Measurements from ENCODE around the gene EPB41L2. TPM values are rescaled to one million over a fixed set of nuclear protein-coding genes. Genes with fewer than 3 reads are reported as not detected.

Gene EPB41L2
- total RNA-seq, 1 donor from 2014 or later = 16.5 TPM

GRCh38 chr6:130966344-130966980, 96.6 kb downstream of the EPB41L2 start:
- intact Hi-C loops (cut with micrococcal nuclease) = no loop called here
- H3K27ac Mint-ChIP-seq = no peak overlapping the region
- DNase-seq = no peak
- no peaks in the 10 kb centered on the region for H3K36me3 Mint-ChIP-seq (ENCODE audit: low read depth)
- no peaks in the 10 kb centered on the region for H3K4me1 Mint-ChIP-seq
- H3K4me3 Mint-ChIP-seq = no peak overlapping the region
- H3K27me3 Mint-ChIP-seq = no peaks in the 10 kb centered on the region
- no peaks in the 10 kb centered on the region for H3K9me3 Mint-ChIP-seq

- intact Hi-C loops (cut with micrococcal nuclease) = no loop called here
- H3K27me3 Mint-ChIP-seq = no peaks in the 10 kb centered on the region
- no peaks in the 10 kb centered on the region for H3K4me1 Mint-ChIP-seq
- H3K9me3 Mint-ChIP-seq = no peaks in the 10 kb centered on the region
- H3K36me3 Mint-ChIP-seq (ENCODE audit: low read depth) = no peaks in the 10 kb centered on the region
- DNase-seq = no peak
- H3K4me3 Mint-ChIP-seq = no peak overlapping the region
- no peak overlapping the region for H3K27ac Mint-ChIP-seq
These were observed 97.4 kb downstream of the EPB41L2 start for GRCh38 chr6:130965656-130966055.

GRCh38 chr6:130964808-130965604, 98.0 kb downstream of the EPB41L2 start:
- no peaks in the 10 kb centered on the region for H3K27me3 Mint-ChIP-seq
- H3K36me3 Mint-ChIP-seq (ENCODE audit: low read depth) = no peaks in the 10 kb centered on the region
- DNase-seq = no peak
- H3K4me3 Mint-ChIP-seq = no peak overlapping the region
- H3K4me1 Mint-ChIP-seq = no peaks in the 10 kb centered on the region
- intact Hi-C loops (cut with micrococcal nuclease) = no loop called here
- H3K9me3 Mint-ChIP-seq = no peaks in the 10 kb centered on the region
- no peak overlapping the region for H3K27ac Mint-ChIP-seq

- Mint-ChIP-seq H3K27me3 (no peaks in the 10 kb centered on the region), H3K27ac (no peak overlapping the region), H3K4me3 (no peak overlapping the region), H3K9me3 (no peaks in the 10 kb centered on the region), H3K4me1 (no peaks in the 10 kb centered on the region), H3K36me3 (ENCODE audit: low read depth) (no peaks in the 10 kb centered on the region)
- intact Hi-C loops (cut with micrococcal nuclease) = no loop called here
- no peak for DNase-seq
These were observed 98.8 kb downstream of the EPB41L2 start for GRCh38 chr6:130964289-130964688.

GRCh38 chr6:130962966-130963365, 100.1 kb downstream of the EPB41L2 start:
- no peak overlapping the region for H3K4me3 Mint-ChIP-seq
- DNase-seq = no peak
- no peaks in the 10 kb centered on the region for H3K4me1 Mint-ChIP-seq
- H3K36me3 Mint-ChIP-seq (ENCODE audit: low read depth) = no peaks in the 10 kb centered on the region
- H3K9me3 Mint-ChIP-seq = no peaks in the 10 kb centered on the region
- intact Hi-C loops (cut with micrococcal nuclease) = no loop called here
- no peaks in the 10 kb centered on the region for H3K27me3 Mint-ChIP-seq
- H3K27ac Mint-ChIP-seq = no peak overlapping the region

- intact Hi-C loops (cut with micrococcal nuclease) = no loop called here
These were observed 101.9 kb downstream of the EPB41L2 start for GRCh38 chr6:130961148-130961547.

GRCh38 chr6:130959951-130960350, 103.1 kb downstream of the EPB41L2 start:
- intact Hi-C loops (cut with micrococcal nuclease) = no loop called here
- DNase-seq = no peak
- no peaks in the 10 kb centered on the region for H3K36me3 Mint-ChIP-seq (ENCODE audit: low read depth)
- H3K9me3 Mint-ChIP-seq = no peaks in the 10 kb centered on the region
- H3K27ac Mint-ChIP-seq = no peak overlapping the region
- H3K4me3 Mint-ChIP-seq = no peak overlapping the region
- no peaks in the 10 kb centered on the region for H3K4me1 Mint-ChIP-seq
- H3K27me3 Mint-ChIP-seq = no peaks in the 10 kb centered on the region

More at GRCh38 chr6:130961148-130961547, 101.9 kb downstream of the EPB41L2 start:
- Mint-ChIP-seq H3K4me3 (no peak overlapping the region), H3K4me1 (no peaks in the 10 kb centered on the region), H3K27me3 (no peaks in the 10 kb centered on the region), H3K27ac (no peak overlapping the region), H3K9me3 (no peaks in the 10 kb centered on the region), H3K36me3 (ENCODE audit: low read depth) (no peaks in the 10 kb centered on the region)
- no peak for DNase-seq

GRCh38 chr6:130958468-130958867, 104.6 kb downstream of the EPB41L2 start:
- Mint-ChIP-seq H3K4me1 (no peaks in the 10 kb centered on the region), H3K27ac (no peak overlapping the region), H3K9me3 (no peaks in the 10 kb centered on the region), H3K36me3 (ENCODE audit: low read depth) (no peaks in the 10 kb centered on the region), H3K27me3 (no peaks in the 10 kb centered on the region), H3K4me3 (no peak overlapping the region)
- intact Hi-C loops (cut with micrococcal nuclease) = no loop called here
- DNase-seq = no peak

GRCh38 chr6:130955755-130956154, 107.3 kb downstream of the EPB41L2 start:
- intact Hi-C loops (cut with micrococcal nuclease) = no loop called here
- no peaks in the 10 kb centered on the region for H3K4me1 Mint-ChIP-seq
- no peak overlapping the region for H3K4me3 Mint-ChIP-seq
- H3K27ac Mint-ChIP-seq = no peak overlapping the region
- H3K36me3 Mint-ChIP-seq (ENCODE audit: low read depth) = no peaks in the 10 kb centered on the region
- no peak for DNase-seq
- no peaks in the 10 kb centered on the region for H3K9me3 Mint-ChIP-seq
- no peaks in the 10 kb centered on the region for H3K27me3 Mint-ChIP-seq

GRCh38 chr6:130949553-130949952, 113.5 kb downstream of the EPB41L2 start:
- H3K4me1 Mint-ChIP-seq = no peaks in the 10 kb centered on the region
- H3K27ac Mint-ChIP-seq = no peak overlapping the region
- intact Hi-C loops (cut with micrococcal nuclease) = no loop called here
- no peak overlapping the region for H3K4me3 Mint-ChIP-seq
- H3K27me3 Mint-ChIP-seq = no peaks in the 10 kb centered on the region
- H3K9me3 Mint-ChIP-seq = no peaks in the 10 kb centered on the region
- no peak for DNase-seq
- H3K36me3 Mint-ChIP-seq (ENCODE audit: low read depth) = no peaks in the 10 kb centered on the region

- no peak overlapping the region for H3K27ac Mint-ChIP-seq
- no peak overlapping the region for H3K4me3 Mint-ChIP-seq
- DNase-seq = no peak
- no peaks in the 10 kb centered on the region for H3K27me3 Mint-ChIP-seq
- H3K36me3 Mint-ChIP-seq (ENCODE audit: low read depth) = no peaks in the 10 kb centered on the region
- no peaks in the 10 kb centered on the region for H3K4me1 Mint-ChIP-seq
- no peaks in the 10 kb centered on the region for H3K9me3 Mint-ChIP-seq
- intact Hi-C loops (cut with micrococcal nuclease) = no loop called here
These were observed 115.6 kb downstream of the EPB41L2 start for GRCh38 chr6:130947464-130947863.

- Mint-ChIP-seq H3K4me3 (no peak overlapping the region), H3K4me1 (no peaks in the 10 kb centered on the region), H3K36me3 (ENCODE audit: low read depth) (no peaks in the 10 kb centered on the region), H3K27ac (no peak overlapping the region), H3K27me3 (no peaks in the 10 kb centered on the region), H3K9me3 (no peaks in the 10 kb centered on the region)
- intact Hi-C loops (cut with micrococcal nuclease) = no loop called here
- no peak for DNase-seq
These were observed 117.0 kb downstream of the EPB41L2 start for GRCh38 chr6:130946076-130946475.

- no peak for DNase-seq
- intact Hi-C loops (cut with micrococcal nuclease) = no loop called here
- Mint-ChIP-seq H3K27me3 (no peaks in the 10 kb centered on the region), H3K27ac (no peak overlapping the region), H3K9me3 (no peaks in the 10 kb centered on the region), H3K4me3 (no peak overlapping the region), H3K36me3 (ENCODE audit: low read depth) (no peaks in the 10 kb centered on the region), H3K4me1 (no peaks in the 10 kb centered on the region)
These were observed 117.6 kb downstream of the EPB41L2 start for GRCh38 chr6:130945401-130945919.

- no peak overlapping the region for H3K4me3 Mint-ChIP-seq
- H3K36me3 Mint-ChIP-seq (ENCODE audit: low read depth) = no peaks in the 10 kb centered on the region
- no peaks in the 10 kb centered on the region for H3K27me3 Mint-ChIP-seq
- no peak for DNase-seq
- H3K9me3 Mint-ChIP-seq = no peaks in the 10 kb centered on the region
- intact Hi-C loops (cut with micrococcal nuclease) = no loop called here
- H3K27ac Mint-ChIP-seq = no peak overlapping the region
- H3K4me1 Mint-ChIP-seq = no peaks in the 10 kb centered on the region
These were observed 118.6 kb downstream of the EPB41L2 start for GRCh38 chr6:130944486-130944885.

Data from activated CD4-positive, alpha-beta T cell treated with anti-CD3 and anti-CD28 coated beads, Interleukin-2, amount 10 ng/mL, durations not matched to agents 24 days and 14 days (primary cell).